H1 (cell line): ENCODE measurements around the gene RPL18A. TPM values are rescaled to one million over a fixed set of nuclear protein-coding genes. Genes with fewer than 3 reads are reported as not detected.

Experiments
- CTCF ChIA-PET: fragments of 300-600 bp; sonication (Branson Sonifier 250); formaldehyde crosslinking; loops from one replicate; lab custom pipeline; 2021; ENCODE audit not compliant: partially characterized antibody; lab: Charles Lee
- POLR2A ChIA-PET: fragments of 300-600 bp; sonication (Branson Sonifier 250); formaldehyde crosslinking; loops from one replicate; lab custom pipeline; 2021; ENCODE audit warnings: inconsistent platforms; ENCODE audit not compliant: partially characterized antibody; lab: Charles Lee
- DNase-seq, 2 experiments: peaks; one replicate each; pipeline versions ENCODE4 v3.0.0 to v3.0.0-alpha.2; 2010 to 2022; ENCODE audit warnings: low spot score in 2 of 2, low read depth in 1 of 2, mixed read lengths in 1 of 2
- FAIRE-seq: peaks from 2 replicates; lab custom pipeline; 2011; peaks lifted over from hg19 to GRCh38; lab: Jason Lieb, UNC
- H2AFZ ChIP-seq: 2 replicates; pipeline ENCODE4 v1.8.1; 2012; ENCODE audit warnings: low read length, inconsistent platforms
- H2AK5ac ChIP-seq: 2 replicates; pipeline ENCODE4 v1.6.1; 2013; ENCODE audit warnings: low read depth, low read length
- H2BK120ac ChIP-seq: replicated peaks from 2 replicates; pipeline ENCODE3; 2013; ENCODE audit warnings: low read depth, low read length, inconsistent platforms
- H2BK12ac ChIP-seq: 2 replicates; pipeline ENCODE4 v1.6.1; 2013; ENCODE audit warnings: low read depth, low read length
- H2BK15ac ChIP-seq: 2 replicates; pipeline ENCODE4 v1.6.1; 2013; ENCODE audit warnings: low read length
- H2BK20ac ChIP-seq: 2 replicates; pipeline ENCODE4 v1.6.1; 2013; ENCODE audit warnings: low read length
- H2BK5ac ChIP-seq: 2 replicates; pipeline ENCODE4 v1.6.1; 2013; ENCODE audit warnings: low read depth, low read length
- H3K14ac ChIP-seq: 2 replicates; pipeline ENCODE4 v1.6.1; 2013; ENCODE audit warnings: inconsistent platforms; ENCODE audit not compliant: insufficient read length
- H3K18ac ChIP-seq: 2 replicates; pipeline ENCODE4 v1.6.1; 2013; ENCODE audit warnings: low read length; ENCODE audit errors: extremely low read depth
- H3K23ac ChIP-seq: 2 replicates; pipeline ENCODE4 v1.6.1; 2013; ENCODE audit warnings: inconsistent platforms; ENCODE audit not compliant: insufficient read length
- H3K23me2 ChIP-seq: 2 replicates; pipeline ENCODE4 v1.6.1; 2013; ENCODE audit warnings: low read depth, low read length
- H3K27ac ChIP-seq: 2 replicates; pipeline ENCODE4 v1.6.1; 2011; ENCODE audit warnings: low read depth, low read length, inconsistent platforms
- H3K27me3 ChIP-seq, 4 experiments: replicated peaks in 1 of 4; 1 replicate in 1 of 4; 2 replicates in 3 of 4; pipeline versions ENCODE4 v1.6.1 to v1.8.1; 2011 to 2013; ENCODE audit warnings: low read length in 3 of 4, mild to moderate bottlenecking in 3 of 4, inconsistent platforms in 2 of 4, mixed read lengths in 2 of 4, moderate library complexity in 1 of 4; ENCODE audit not compliant: control insufficient read depth in 3 of 4, insufficient read depth in 3 of 4; ENCODE audit errors: extremely low read depth in 1 of 4
- H3K36me3 ChIP-seq, 4 experiments: 2 replicates each; pipeline versions ENCODE4 v1.6.1 to v1.8.1; 2011 to 2013; ENCODE audit warnings: mild to moderate bottlenecking in 4 of 4, low read length in 3 of 4, moderate library complexity in 2 of 4, control low read depth in 1 of 4, inconsistent platforms in 1 of 4; ENCODE audit not compliant: insufficient read depth in 4 of 4, control insufficient read depth in 2 of 4
- H3K4ac ChIP-seq: replicated peaks from 2 replicates; pipeline ENCODE3; 2013; ENCODE audit warnings: low read length, low read depth, mixed read lengths, inconsistent platforms; ENCODE audit not compliant: insufficient read length
- H3K4me1 ChIP-seq, 4 experiments: replicated peaks in 1 of 4; 1 replicate in 1 of 4; 2 replicates in 3 of 4; pipeline versions ENCODE4 v1.6.1 to v1.8.1; 2011 to 2013; ENCODE audit warnings: low read length in 3 of 4, inconsistent platforms in 2 of 4, mixed read lengths in 1 of 4; ENCODE audit not compliant: insufficient read depth in 4 of 4, control insufficient read depth in 3 of 4
- H3K4me2 ChIP-seq, 2 experiments: 2 replicates each; pipeline versions ENCODE4 v1.6.1 to v1.8.1; 2011 to 2013; ENCODE audit warnings: low read depth in 2 of 2, low read length in 2 of 2, control low read depth in 1 of 2, inconsistent platforms in 1 of 2, mild to moderate bottlenecking in 1 of 2; ENCODE audit not compliant: insufficient read depth in 1 of 2
- H3K4me3 ChIP-seq, 4 experiments: fragments of 200-600, 300-600 bp in 1 of 4; sonication (generic), shearing (Covaris generic), sonication (Bioruptor Twin) in 1 of 4; 2 replicates each; pipeline versions ENCODE4 v1.5.1 to v1.8.1; 2011 to 2016; ENCODE audit warnings: low read length in 4 of 4, low read depth in 3 of 4, control low read depth in 2 of 4, inconsistent platforms in 2 of 4, mild to moderate bottlenecking in 2 of 4, mixed read lengths in 1 of 4, moderate library complexity in 1 of 4; ENCODE audit not compliant: insufficient read depth in 2 of 4; ENCODE audit errors: extremely low read depth in 1 of 4
- H3K56ac ChIP-seq: replicated peaks from 2 replicates; pipeline ENCODE3; 2013; ENCODE audit warnings: low read depth, mild to moderate bottlenecking, mixed read lengths, low read length, inconsistent platforms; ENCODE audit not compliant: insufficient read length
- H3K79me1 ChIP-seq: 2 replicates; pipeline ENCODE4 v1.6.1; 2013; ENCODE audit warnings: low read depth, low read length, control low read depth
- H3K79me2 ChIP-seq, 2 experiments: 2 replicates each; pipeline versions ENCODE4 v1.6.1 to v1.8.1; 2012 to 2013; ENCODE audit warnings: low read length in 2 of 2, mild to moderate bottlenecking in 2 of 2, inconsistent platforms in 1 of 2; ENCODE audit not compliant: insufficient read depth in 2 of 2, control insufficient read depth in 1 of 2
- H3K9ac ChIP-seq, 4 experiments: replicated peaks in 1 of 4; 1 replicate in 1 of 4; 2 replicates in 3 of 4; pipeline versions ENCODE4 v1.6.1 to v1.8.1; 2011 to 2013; ENCODE audit warnings: low read depth in 3 of 4, low read length in 3 of 4, control low read depth in 2 of 4, mild to moderate bottlenecking in 2 of 4, moderate library complexity in 2 of 4, inconsistent platforms in 1 of 4; ENCODE audit errors: extremely low read depth in 1 of 4
- H3K9me3 ChIP-seq, 2 experiments: 2 replicates each; pipeline versions ENCODE4 v1.6.1 to v1.8.1; 2012 to 2013; ENCODE audit warnings: mild to moderate bottlenecking in 2 of 2, moderate library complexity in 2 of 2, control low read depth in 1 of 2, inconsistent platforms in 1 of 2, low read depth in 1 of 2, low read length in 1 of 2, mixed read lengths in 1 of 2; ENCODE audit not compliant: insufficient read depth in 2 of 2
- H4K20me1 ChIP-seq, 2 experiments: replicated peaks in 1 of 2; 2 replicates each; pipeline versions ENCODE3 to v1.8.1; 2011 to 2013; ENCODE audit warnings: inconsistent platforms in 2 of 2, low read length in 2 of 2, mild to moderate bottlenecking in 1 of 2; ENCODE audit not compliant: insufficient read depth in 2 of 2, control insufficient read depth in 1 of 2
- H4K5ac ChIP-seq: 2 replicates; pipeline ENCODE4 v1.6.1; 2013; ENCODE audit warnings: low read length, low read depth, mixed read lengths, inconsistent platforms; ENCODE audit not compliant: insufficient read length
- H4K8ac ChIP-seq: 2 replicates; pipeline ENCODE4 v1.8.0; 2013; ENCODE audit warnings: mild to moderate bottlenecking, moderate library complexity, low read length, inconsistent platforms; ENCODE audit not compliant: insufficient read depth; ENCODE audit errors: extremely low read depth
- H4K91ac ChIP-seq: replicated peaks from 2 replicates; pipeline ENCODE3; 2013; ENCODE audit warnings: low read length, mixed read lengths, inconsistent platforms; ENCODE audit not compliant: insufficient read length
- ASH2L ChIP-seq: fragments of 200-600, 300-600 bp; sonication (generic); IDR thresholded peaks from one replicate; pipeline ENCODE4 v1.7.1; 2017; ENCODE audit warnings: low read length
- CHD1 ChIP-seq: IDR thresholded peaks from 2 replicates; pipeline ENCODE4 v1.6.1; 2012; ENCODE audit warnings: low read depth, low read length, improper control_type of control experiment
- NANOG ChIP-seq: IDR thresholded peaks from 2 replicates; pipeline ENCODE4 v1.6.1; 2011; ENCODE audit warnings: low read length, low read depth, mild to moderate bottlenecking, inconsistent platforms; ENCODE audit not compliant: insufficient read depth, poor library complexity, severe bottlenecking
- RBBP5 ChIP-seq: IDR thresholded peaks from 2 replicates; pipeline ENCODE4 v1.7.1; 2012; ENCODE audit warnings: low read depth, mild to moderate bottlenecking, inconsistent platforms, low read length, moderate library complexity, borderline replicate concordance
- SIX5 ChIP-seq: IDR thresholded peaks from 2 replicates; pipeline ENCODE4 v1.6.1; 2011; ENCODE audit warnings: mild to moderate bottlenecking, low read depth, low read length
- WGBS, 2 experiments: shearing (Covaris generic) in 1 of 2; methylation state at CpG; one replicate each; pipeline versions ENCODE4 v1.1.6 to v1.1.7; 2013 to 2015; ENCODE audit warnings: low lambda C conversion rate in 2 of 2, mixed read lengths in 2 of 2, inconsistent platforms in 1 of 2, low coverage in 1 of 2, missing lambda C conversion rate in 1 of 2; ENCODE audit not compliant: insufficient replicate concordance in 2 of 2, insufficient coverage in 1 of 2, insufficient read length in 1 of 2; ENCODE audit errors: extremely low coverage in 1 of 2, missing lambda C conversion rate in 1 of 2; 5-methylcytosine and 5-hydroxymethylcytosine counted together
- polyA plus RNA-seq, 7 experiments: library from polyadenylated mRNA; depleted of rRNA in 3 of 7; stranded (reverse) in 5 of 7; unstranded in 2 of 7; fragments of >200 nt in 5 of 7; fragments of 200-250 nt in 2 of 7; gene quantifications; 1 replicate in 5 of 7; 2 replicates in 1 of 7; 4 replicates in 1 of 7; pipeline versions ENCODE4 v1.2.1 to v1.2.3, GENCODE V29; 2011 to 2013; ENCODE audit warnings: missing spikeins in 2 of 7, mixed read lengths in 2 of 7
- total RNA-seq: library from RNA; stranded (reverse); fragmentation: NEBNext Ultra II Directional; extraction: Animal tissue kit (Norgen Biotek cat#: 25700); gene quantifications from 2 replicates; pipeline ENCODE4 v1.2.1, GENCODE V29; 2021

Gene RPL18A
- total and polyA plus RNA-seq, 2 of the 8 experiments (the other 6 are each of a cell fraction or from before 2014, with no cell fraction given) = 2,749 to 3,938 TPM

GRCh38 chr19:17817668-17818363 lies 41.9 kb upstream of the RPL18A start:
- no peak overlapping the region for H2BK120ac ChIP-seq
- FAIRE-seq (no peak), DNase-seq (no peak)
- no peak overlapping the region for H3K14ac ChIP-seq
- no peak overlapping the region for H2AK5ac ChIP-seq
- POLR2A ChIA-PET = no interaction called here
- no peaks in the 10 kb centered on the region for H3K79me1 ChIP-seq
- H2BK20ac ChIP-seq = no peak overlapping the region
- peaks cover 0 to 1% of the 10 kb centered on the region in 2 experiments for H4K20me1 ChIP-seq
- H3K18ac ChIP-seq = no peak overlapping the region
- H2BK12ac ChIP-seq = no peak overlapping the region
- H2BK15ac ChIP-seq = no peak overlapping the region
- no peaks in the 10 kb centered on the region; a peak in 1 of 7 replicates for H3K27me3 ChIP-seq
- CTCF ChIA-PET = interaction anchor here (0.6 to 0.9 kb wide), 3 partner anchors 9 to 392 kb away, joined by 3 read pairs; partner anchors contain the start of gene RPL18A
- H3K23me2 ChIP-seq = no peaks in the 10 kb centered on the region
- no peak overlapping the region for H4K91ac ChIP-seq
- H4K8ac ChIP-seq = no peak overlapping the region; the same call in 1 of the 2 replicates
- no peak overlapping the region for H2AFZ ChIP-seq
- H3K56ac ChIP-seq = no peak overlapping the region
- no peaks in the 10 kb centered on the region for H3K79me2 ChIP-seq
- H3K4me2 ChIP-seq = no peak overlapping the region
- H3K23ac ChIP-seq = no peak overlapping the region
- H3K9ac ChIP-seq = no peak overlapping the region
- no peaks in the 10 kb centered on the region for H3K9me3 ChIP-seq
- H3K4me3 ChIP-seq = no peak overlapping the region
- no peak overlapping the region for H4K5ac ChIP-seq
- H3K4me1 ChIP-seq = no peaks in the 10 kb centered on the region
- no peaks in the 10 kb centered on the region for H3K36me3 ChIP-seq
- WGBS, 2 experiments = 80% methylated on average over 12 of the region's 13 CpGs; no CpG with 5 or more reads in 1 of the 2 experiments
- H2BK5ac ChIP-seq = no peak overlapping the region
- H3K27ac ChIP-seq = no peak overlapping the region
- H3K4ac ChIP-seq = no peak overlapping the region
- TF ChIP-seq RBBP5 (no peak), CHD1 (no peak), NANOG (no peak), SIX5 (no peak), ASH2L (no peak)
